Choroid plexus epithelial cell (primary cell): Measurements from ENCODE around the gene HGS.
"Not testable (repeated sequence)": the region's sequence is repeated elsewhere in the genome, so short reads cannot be mapped to it uniquely, and the experiment has no call there.

Source experiments
- DNase-seq: peaks from one replicate; pipeline ENCODE4 v3.0.0-alpha.2; 2010; ENCODE audit warnings: low read depth
- H3K4me3 ChIP-seq: 2 replicates; pipeline ENCODE4 v1.5.1; 2011; ENCODE audit warnings: low read depth, mild to moderate bottlenecking, control low read depth, low read length, moderate library complexity
- CTCF ChIP-seq: conservative IDR thresholded peaks from 2 replicates; pipeline ENCODE4 v1.5.1; 2011; ENCODE audit warnings: low read depth, mild to moderate bottlenecking, control low read depth, inconsistent platforms, low read length, moderate library complexity

The HGS gene

GRCh38 chr17:81734405-81735263, 50.8 kb downstream of the HGS start:
- TF ChIP-seq CTCF: no peak

GRCh38 chr17:81735264-81736102, 51.7 kb downstream of the HGS start:
- DNase-seq: no peak
- no peak for TF ChIP-seq CTCF
- peak overlapping the region; percentile 11 for H3K4me3 ChIP-seq

More at GRCh38 chr17:81734405-81735263, 50.8 kb downstream of the HGS start:
- no peak for DNase-seq
- H3K4me3 ChIP-seq: no peak overlapping the region

- no peak for TF ChIP-seq CTCF
- no peak overlapping the region for H3K4me3 ChIP-seq
- DNase-seq: no peak
Observed at GRCh38 chr17:81737947-81738800, 54.4 kb downstream of the HGS start.

- no peak overlapping the region for H3K4me3 ChIP-seq
- no peak for TF ChIP-seq CTCF
- DNase-seq: no peak
Observed at GRCh38 chr17:81738801-81739393, 55.1 kb downstream of the HGS start.

GRCh38 chr17:81739593-81739992, 55.8 kb downstream of the HGS start:
- not testable (repeated sequence) for H3K4me3 ChIP-seq, DNase-seq

GRCh38 chr17:81740395-81740961, 56.7 kb downstream of the HGS start:
- H3K4me3 ChIP-seq: no peak overlapping the region
- DNase-seq: no peak
- TF ChIP-seq CTCF: no peak
